ENCODE measurements around the gene DBET. TPM values are rescaled to one million over a fixed set of nuclear protein-coding genes. Genes with fewer than 3 reads are reported as not detected.
"Not testable (repeated sequence)": the region's sequence is repeated elsewhere in the genome, so short reads cannot be mapped to it uniquely, and the experiment has no call there.

Gene DBET

DNA sequence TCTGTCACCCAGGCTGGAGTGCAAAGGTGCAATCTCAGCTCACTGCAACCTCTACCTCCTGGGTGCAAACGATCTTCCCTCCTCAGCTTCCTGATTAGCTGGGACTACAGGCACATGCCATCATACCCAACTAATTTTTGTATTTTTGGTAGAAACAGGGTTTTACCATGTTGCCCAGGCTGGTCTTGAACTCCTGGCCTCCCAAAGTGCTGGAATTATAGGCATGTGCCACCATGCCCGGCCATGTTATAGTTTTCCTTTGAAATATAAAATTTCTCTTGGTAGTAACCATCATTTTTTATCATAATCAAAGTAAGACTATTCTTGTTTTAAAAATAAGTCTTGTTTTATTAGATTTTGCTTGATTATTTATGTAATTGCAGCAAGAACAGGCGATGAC is 50.7 kb downstream of the DBET start:
- H3K23ac ChIP-seq (ENCODE audit: low read depth, low read length, poor library complexity); H2BK5ac ChIP-seq (ENCODE audit: low read length); H3K9me3 ChIP-seq (replicated peaks in 1 of 2; ENCODE audit: control insufficient read depth in 2 of 2, insufficient read depth in 1 of 2, low read depth in 1 of 2, low read length in 2 of 2); H4K91ac ChIP-seq (ENCODE audit: low read depth, low read length, poor library complexity); DNase-seq (ENCODE audit: low spot score); H2BK120ac ChIP-seq (ENCODE audit: low read depth, low read length); H4K8ac ChIP-seq (ENCODE audit: low read depth, low read length); H3K27me3 ChIP-seq (ENCODE audit: control insufficient read depth in 3 of 3, insufficient read depth in 3 of 3, low read depth in 1 of 3, low read length in 3 of 3); H3K4me1 ChIP-seq (ENCODE audit: control insufficient read depth in 2 of 2, insufficient read depth in 1 of 2, low read depth in 1 of 2, low read length in 2 of 2); H3K9ac ChIP-seq (ENCODE audit: low read depth, low read length, poor library complexity); H2BK15ac ChIP-seq (ENCODE audit: low read length); H2BK12ac ChIP-seq (ENCODE audit: low read length); H3K4me2 ChIP-seq (ENCODE audit: insufficient read depth, low read length, poor library complexity, severe bottlenecking); H3K18ac ChIP-seq (ENCODE audit: low read length); H2AFZ ChIP-seq (ENCODE audit: low read length); H3K4ac ChIP-seq (ENCODE audit: low read length); H3K79me1 ChIP-seq (ENCODE audit: low read depth, low read length); H3K27ac ChIP-seq (replicated peaks; ENCODE audit: low read length); H3K14ac ChIP-seq (ENCODE audit: low read length); H3K36me3 ChIP-seq (replicated peaks in 1 of 2; ENCODE audit: control insufficient read depth in 2 of 2, insufficient read depth in 2 of 2, low read length in 2 of 2); H3K4me3 ChIP-seq (ENCODE audit: low read length in 2 of 2); H2AK5ac ChIP-seq (ENCODE audit: low read depth, low read length): not testable (repeated sequence)
- WGBS, 2 donors (ENCODE audit: extremely low coverage in 2 of 2, insufficient read length in 2 of 2, insufficient replicate concordance in 1 of 2): no CpG with 5 or more reads among the region's 3 CpGs

Small RNAs within 50 kb of the gene (small RNA-seq; reads per million reads assigned to genes)
- not detected for gene RNA5SP174 (ENCODE audit: insufficient read depth)
- gene RNA5SP175 (ENCODE audit: insufficient read depth): not detected
